MCF 10A (cell line): ENCODE results near the gene PLS1. TPM values are rescaled to one million over a fixed set of nuclear protein-coding genes. Genes with fewer than 3 reads are reported as not detected.
"Not testable (repeated sequence)": the region's sequence is repeated elsewhere in the genome, so short reads cannot be mapped to it uniquely, and the experiment has no call there.

ENCODE experiments used
- Bru-seq: library from RNA; stranded (reverse); fragments of 400-500 nt; gene quantifications from one replicate; lab custom pipeline; 2021; lab: Mats Ljungman, UMichigan
- BruChase-seq, 2 experiments: library from RNA; stranded (reverse); fragments of 400-500 nt; gene quantifications; one replicate each; lab custom pipeline; 2021; lab: Mats Ljungman, UMichigan
- BruUV-seq: library from RNA; stranded (reverse); fragments of 400-500 nt; replicated peaks from 2 replicates; lab custom pipeline; 2021; lab: Mats Ljungman, UMichigan
- CTCF ChIA-PET: fragments of 300-600 bp; sonication (Branson Sonifier 250); formaldehyde crosslinking; extraction: SDS; loops from one replicate; lab custom pipeline; 2021; ENCODE audit warnings: antibody characterized with exemption, inconsistent platforms; lab: Yijun Ruan, JAX
- POLR2A ChIA-PET: fragments of 300-600, 350-650 bp; sonication (Branson Sonifier 250); formaldehyde crosslinking; extraction: SDS; loops from one replicate; lab custom pipeline; 2020; ENCODE audit warnings: antibody characterized with exemption, inconsistent platforms; lab: Yijun Ruan, JAX
- DNase-seq: peaks from one replicate; pipeline ENCODE4 v3.0.0-alpha.2; 2018; ENCODE audit not compliant: unreplicated experiment
- H3K27ac Mint-ChIP-seq: one replicate; pipeline ENCODE4 v1.8.0; 2022; ENCODE audit warnings: mild to moderate bottlenecking, low read depth, mixed read lengths; ENCODE audit not compliant: unreplicated experiment
- H3K27me3 Mint-ChIP-seq: one replicate; pipeline ENCODE4 v1.8.0; 2022; ENCODE audit warnings: mixed read lengths; ENCODE audit not compliant: insufficient read depth, unreplicated experiment
- H3K36me3 Mint-ChIP-seq: one replicate; pipeline ENCODE4 v1.8.0; 2022; ENCODE audit warnings: mild to moderate bottlenecking, moderate library complexity, mixed read lengths; ENCODE audit not compliant: insufficient read depth, unreplicated experiment
- H3K4me1 Mint-ChIP-seq: one replicate; pipeline ENCODE4 v1.8.0; 2022; ENCODE audit warnings: mixed read lengths; ENCODE audit not compliant: insufficient read depth, unreplicated experiment
- H3K4me3 Mint-ChIP-seq: one replicate; pipeline ENCODE4 v1.8.0; 2022; ENCODE audit warnings: mild to moderate bottlenecking, moderate library complexity, mixed read lengths; ENCODE audit not compliant: unreplicated experiment
- H3K9me3 Mint-ChIP-seq: one replicate; pipeline ENCODE4 v1.8.0; 2022; ENCODE audit warnings: mixed read lengths; ENCODE audit not compliant: unreplicated experiment
- intact Hi-C: fragments of 100-400 bp; cut with micrococcal nuclease; formaldehyde crosslinking; loops from 2 replicates; pipeline ENCODE4 v1.14.1; 2022
- long read RNA-seq: library from polyadenylated mRNA; stranded (forward); transcript quantifications from one replicate; pipeline ENCODE4 v2.0.0, GENCODE V29; 2022
- total RNA-seq: library from RNA; stranded (reverse); gene quantifications from 2 replicates; pipeline ENCODE4 v1.2.3, GENCODE V29; 2022
- TF ChIP-seq, protein P1 (sequence below): fragments of 200-600 bp; IDR thresholded peaks from one replicate; pipeline ENCODE4 v1.8.0; 2022; ENCODE audit warnings: antibody characterized with exemption, mild to moderate bottlenecking; ENCODE audit not compliant: unreplicated experiment

PLS1 gene, protein sequence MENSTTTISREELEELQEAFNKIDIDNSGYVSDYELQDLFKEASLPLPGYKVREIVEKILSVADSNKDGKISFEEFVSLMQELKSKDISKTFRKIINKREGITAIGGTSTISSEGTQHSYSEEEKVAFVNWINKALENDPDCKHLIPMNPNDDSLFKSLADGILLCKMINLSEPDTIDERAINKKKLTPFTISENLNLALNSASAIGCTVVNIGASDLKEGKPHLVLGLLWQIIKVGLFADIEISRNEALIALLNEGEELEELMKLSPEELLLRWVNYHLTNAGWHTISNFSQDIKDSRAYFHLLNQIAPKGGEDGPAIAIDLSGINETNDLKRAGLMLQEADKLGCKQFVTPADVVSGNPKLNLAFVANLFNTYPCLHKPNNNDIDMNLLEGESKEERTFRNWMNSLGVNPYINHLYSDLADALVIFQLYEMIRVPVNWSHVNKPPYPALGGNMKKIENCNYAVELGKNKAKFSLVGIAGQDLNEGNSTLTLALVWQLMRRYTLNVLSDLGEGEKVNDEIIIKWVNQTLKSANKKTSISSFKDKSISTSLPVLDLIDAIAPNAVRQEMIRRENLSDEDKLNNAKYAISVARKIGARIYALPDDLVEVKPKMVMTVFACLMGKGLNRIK
- total RNA-seq (7.3 and 9.3 TPM in 2 replicates), Bru-seq, nascent RNA (percentile 44 among the genes with signal in this experiment), BruChase-seq, experiment 1, labeled RNA remaining after a 6-hour chase (percentile 47 among the genes with signal in this experiment), BruChase-seq, experiment 2, labeled RNA remaining after a 2-hour chase (percentile 40 among the genes with signal in this experiment)
- long read RNA-seq, transcript PLS1-202 (16 exons, 3,706 nt): major isoform, 22 of 24 reads
- long read RNA-seq, partial matches to known transcripts: 1 of 24 reads
- long read RNA-seq, other reads (novel, unspliced or antisense): 1 of 24 reads

DNA sequence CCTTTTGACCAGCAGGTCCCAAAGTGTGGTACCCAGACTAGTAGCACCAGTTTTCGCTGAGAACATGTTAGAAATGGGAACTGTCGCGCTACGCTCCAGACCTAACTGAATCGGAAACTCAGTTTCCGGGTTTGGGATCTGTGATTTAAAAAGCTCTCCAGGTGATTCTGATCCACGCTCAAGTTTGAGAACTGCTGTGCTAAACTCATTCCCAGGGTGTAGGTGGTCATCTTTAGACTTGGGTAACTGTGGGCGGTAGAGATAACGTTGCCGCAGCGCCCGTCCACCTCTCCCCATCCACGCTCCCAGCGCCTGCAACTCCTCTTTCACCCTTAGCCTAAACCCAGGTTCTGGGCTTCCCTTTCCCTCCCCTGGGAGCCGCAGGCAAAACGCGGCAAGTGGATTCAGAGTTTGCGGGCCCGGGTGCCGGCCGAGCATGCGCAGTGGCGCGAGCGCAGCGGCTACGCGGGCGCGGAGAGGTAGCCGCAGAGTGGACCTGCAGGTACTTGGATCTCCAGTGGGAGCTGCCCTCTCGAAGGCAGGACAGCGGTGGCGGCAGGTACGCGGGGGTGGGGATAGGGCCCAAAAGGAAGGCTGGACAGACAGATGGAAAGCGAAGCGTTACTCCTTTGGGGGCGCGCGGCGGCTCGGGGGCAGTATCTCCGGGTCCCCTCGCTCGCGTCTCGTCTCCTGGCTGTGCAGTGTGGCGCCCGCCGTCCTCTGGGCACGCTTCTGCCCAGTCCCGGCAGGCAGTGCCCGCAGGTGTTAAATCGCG lies at the start of gene PLS1:
Gene PLS1 (plus strand): TSS at position 443 of the 775 bp plus-strand sequence. CDS start 67,845 bp downstream, outside the sequence.
- peaks cover 6% of the 10 kb centered on the region for H3K36me3 Mint-ChIP-seq
- CTCF ChIA-PET: interaction anchor here (1.0 to 1.9 kb wide), 2 partner anchors 9 to 18 kb away, joined by 4 to 8 read pairs; partner anchors contain the start of gene ATR
- TF ChIP-seq, protein P1, sequence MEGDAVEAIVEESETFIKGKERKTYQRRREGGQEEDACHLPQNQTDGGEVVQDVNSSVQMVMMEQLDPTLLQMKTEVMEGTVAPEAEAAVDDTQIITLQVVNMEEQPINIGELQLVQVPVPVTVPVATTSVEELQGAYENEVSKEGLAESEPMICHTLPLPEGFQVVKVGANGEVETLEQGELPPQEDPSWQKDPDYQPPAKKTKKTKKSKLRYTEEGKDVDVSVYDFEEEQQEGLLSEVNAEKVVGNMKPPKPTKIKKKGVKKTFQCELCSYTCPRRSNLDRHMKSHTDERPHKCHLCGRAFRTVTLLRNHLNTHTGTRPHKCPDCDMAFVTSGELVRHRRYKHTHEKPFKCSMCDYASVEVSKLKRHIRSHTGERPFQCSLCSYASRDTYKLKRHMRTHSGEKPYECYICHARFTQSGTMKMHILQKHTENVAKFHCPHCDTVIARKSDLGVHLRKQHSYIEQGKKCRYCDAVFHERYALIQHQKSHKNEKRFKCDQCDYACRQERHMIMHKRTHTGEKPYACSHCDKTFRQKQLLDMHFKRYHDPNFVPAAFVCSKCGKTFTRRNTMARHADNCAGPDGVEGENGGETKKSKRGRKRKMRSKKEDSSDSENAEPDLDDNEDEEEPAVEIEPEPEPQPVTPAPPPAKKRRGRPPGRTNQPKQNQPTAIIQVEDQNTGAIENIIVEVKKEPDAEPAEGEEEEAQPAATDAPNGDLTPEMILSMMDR: no peak
- no peaks in the 10 kb centered on the region for H3K27me3 Mint-ChIP-seq
- POLR2A ChIA-PET: interaction anchor here (0.6 to 5.0 kb wide), 20 partner anchors 9 to 448 kb away, joined by 3 to 76 read pairs (median 3); partner anchors contain the start of genes ATR, TRPC1 and U2SURP
- H3K4me1 Mint-ChIP-seq: peaks cover 12% of the 10 kb centered on the region
- no TSS peak for BruUV-seq
- peak within 1 kb of the TSS; percentile 94 for H3K27ac Mint-ChIP-seq
- no peaks in the 10 kb centered on the region for H3K9me3 Mint-ChIP-seq
- peak; percentile 92 for DNase-seq
- H3K4me3 Mint-ChIP-seq: peak within 1 kb of the TSS; percentile 96
- intact Hi-C loops: loop anchor here (1.0 to 5.0 kb wide), 3 partner anchors 51 to 399 kb away; partner anchors contain the start of gene TRPC1

DNA sequence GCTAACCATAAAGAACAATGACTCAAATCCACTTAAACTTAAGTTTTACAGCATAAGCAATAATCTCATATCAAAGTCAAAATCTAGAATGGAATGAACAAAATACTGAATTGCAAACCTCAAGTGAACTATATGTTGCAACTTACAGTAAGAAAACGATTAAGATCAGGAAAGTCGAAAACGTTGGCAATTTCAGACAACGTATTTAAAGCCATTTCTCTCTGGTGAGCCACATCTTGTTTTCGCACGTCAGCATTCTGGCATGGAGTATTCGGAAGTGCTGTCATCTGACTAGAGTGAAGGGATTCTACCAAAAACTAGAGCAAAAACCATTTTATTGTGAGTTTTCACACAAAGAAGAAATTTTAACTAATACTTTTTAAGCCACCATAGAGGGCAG lies 46.2 kb upstream of the PLS1 start:
- H3K36me3 Mint-ChIP-seq: peaks cover 66% of the 10 kb centered on the region
- H3K27ac Mint-ChIP-seq: no peak overlapping the region
- H3K9me3 Mint-ChIP-seq: no peaks in the 10 kb centered on the region
- intact Hi-C loops: no loop called here
- TF ChIP-seq, protein P1: no peak
- POLR2A ChIA-PET: interaction anchor here (0.6 kb wide), 1 partner anchor 451 kb away, joined by 3 read pairs; the partner anchor contains the start of gene U2SURP
- CTCF ChIA-PET: no interaction called here
- no peak for DNase-seq
- BruUV-seq: no TSS peak
- H3K4me3 Mint-ChIP-seq: no peak overlapping the region
- H3K27me3 Mint-ChIP-seq: no peaks in the 10 kb centered on the region
- no peaks in the 10 kb centered on the region for H3K4me1 Mint-ChIP-seq

DNA sequence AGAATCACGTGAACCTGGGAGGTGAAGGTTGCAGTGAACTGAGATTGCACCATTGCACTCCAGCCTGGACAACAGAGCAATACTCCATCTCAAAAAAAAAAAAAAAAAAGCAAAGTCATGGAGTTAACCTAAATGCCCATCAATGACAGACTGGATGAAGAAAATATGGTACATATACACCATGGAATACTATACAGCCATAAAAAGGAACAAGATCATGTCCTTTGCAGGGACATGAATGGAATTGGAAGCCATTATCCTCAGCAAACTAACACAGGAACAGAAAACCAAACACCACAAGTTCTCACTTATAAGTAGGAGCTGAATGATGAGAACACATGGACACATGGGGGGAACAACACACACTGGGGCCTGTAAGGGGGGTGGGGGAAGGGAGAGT lies 43.6 kb upstream of the PLS1 start:
- H3K9me3 Mint-ChIP-seq, H3K27ac Mint-ChIP-seq: not testable (repeated sequence)
- H3K36me3 Mint-ChIP-seq: peaks cover 88% of the 10 kb centered on the region

DNA sequence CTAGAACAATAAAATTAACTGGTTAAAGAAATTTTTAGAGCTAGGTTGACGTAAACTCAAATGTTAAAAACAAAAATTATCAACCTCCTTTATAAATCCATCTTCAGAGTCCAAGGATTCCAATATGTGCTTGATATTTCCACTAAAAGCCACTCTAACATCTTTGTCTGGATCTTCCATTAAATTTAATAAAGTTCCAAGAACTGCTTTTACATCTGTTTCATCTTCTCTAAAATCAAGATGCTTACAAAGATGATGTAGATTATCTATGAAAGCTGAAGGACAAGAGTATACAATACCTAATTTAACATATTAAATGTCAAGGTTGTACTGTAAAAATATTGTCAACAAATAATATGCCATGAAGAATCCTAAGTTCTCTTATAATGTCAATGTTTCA lies 42.5 kb upstream of the PLS1 start:
- no TSS peak for BruUV-seq
- no peak overlapping the region for H3K27ac Mint-ChIP-seq
- TF ChIP-seq, protein P1: no peak
- H3K4me3 Mint-ChIP-seq: no peak overlapping the region
- no peaks in the 10 kb centered on the region for H3K4me1 Mint-ChIP-seq
- H3K36me3 Mint-ChIP-seq: peaks cover 77% of the 10 kb centered on the region
- CTCF ChIA-PET: no interaction called here
- intact Hi-C loops: no loop called here
- no peak for DNase-seq
- no peaks in the 10 kb centered on the region for H3K27me3 Mint-ChIP-seq
- H3K9me3 Mint-ChIP-seq: no peaks in the 10 kb centered on the region
- POLR2A ChIA-PET: interaction anchor here (1.4 kb wide), 1 partner anchor 25 kb away, joined by 7 read pairs; the partner anchor contains the start of gene ATR

More for the DNA sequence above, 43.6 kb upstream of the PLS1 start:
- H3K27me3 Mint-ChIP-seq, intact Hi-C loops, BruUV-seq, H3K4me1 Mint-ChIP-seq, POLR2A ChIA-PET, H3K4me3 Mint-ChIP-seq, DNase-seq: not testable (repeated sequence)
- CTCF ChIA-PET: interaction anchor here (0.6 kb wide), 1 partner anchor 760 kb away, joined by 5 read pairs; no protein-coding TSS in a partner anchor
